ENCODE measurements around the gene INPP5J. TPM values are rescaled to one million over a fixed set of nuclear protein-coding genes. Genes with fewer than 3 reads are reported as not detected.

INPP5J gene
- total RNA-seq, 1 donor from 2014 or later, result under 0.01 TPM

GRCh38 chr22:31091106-31091975 is 31.4 kb upstream of the INPP5J start:
- Histone ChIP-seq H3K36me3 (ENCODE audit: control insufficient read depth, insufficient read depth, low read length) (peaks cover 69% of the 10 kb centered on the region), H3K4me3 (ENCODE audit: low read depth, low read length) (no peak overlapping the region), H3K27me3 (ENCODE audit: control insufficient read depth, insufficient read depth, low read length) (no peaks in the 10 kb centered on the region)
- no peak for DNase-seq (ENCODE audit: low read depth)
- no peak for FAIRE-seq
- no peak for TF ChIP-seq CTCF (IDR thresholded peaks at IDR 0.05; ENCODE audit: insufficient read depth, low read length, severe bottlenecking)

GRCh38 chr22:31092161-31092560 is 30.6 kb upstream of the INPP5J start:
- no peak for TF ChIP-seq CTCF (IDR thresholded peaks at IDR 0.05; ENCODE audit: insufficient read depth, low read length, severe bottlenecking)
- Histone ChIP-seq H3K4me3 (ENCODE audit: low read depth, low read length) (no peak overlapping the region), H3K27me3 (ENCODE audit: control insufficient read depth, insufficient read depth, low read length) (no peaks in the 10 kb centered on the region), H3K36me3 (ENCODE audit: control insufficient read depth, insufficient read depth, low read length) (peaks cover 75% of the 10 kb centered on the region)
- no peak for DNase-seq (ENCODE audit: low read depth)
- FAIRE-seq, result no peak

- H3K36me3 ChIP-seq (ENCODE audit: control insufficient read depth, insufficient read depth, low read length), result peaks cover 72% of the 10 kb centered on the region
- TF ChIP-seq CTCF (IDR thresholded peaks at IDR 0.05; ENCODE audit: insufficient read depth, low read length, severe bottlenecking), result no peak
- H3K27me3 ChIP-seq (ENCODE audit: control insufficient read depth, insufficient read depth, low read length), result no peaks in the 10 kb centered on the region
- FAIRE-seq, result no peak
- no peak overlapping the region for H3K4me3 ChIP-seq (ENCODE audit: low read depth, low read length)
- DNase-seq (ENCODE audit: low read depth), result no peak
Observed at GRCh38 chr22:31093086-31093850, 29.5 kb upstream of the INPP5J start.

- no peak for DNase-seq (ENCODE audit: low read depth)
- peaks cover 68% of the 10 kb centered on the region for H3K36me3 ChIP-seq (ENCODE audit: control insufficient read depth, insufficient read depth, low read length)
- H3K27me3 ChIP-seq (ENCODE audit: control insufficient read depth, insufficient read depth, low read length), result no peaks in the 10 kb centered on the region
- TF ChIP-seq CTCF (IDR thresholded peaks at IDR 0.05; ENCODE audit: insufficient read depth, low read length, severe bottlenecking), result no peak
- no peak overlapping the region for H3K4me3 ChIP-seq (ENCODE audit: low read depth, low read length)
- FAIRE-seq, result no peak
Observed at GRCh38 chr22:31094021-31094551, 28.7 kb upstream of the INPP5J start.

- no peak for FAIRE-seq
- no peak overlapping the region for H3K4me3 ChIP-seq (ENCODE audit: low read depth, low read length)
- H3K27me3 ChIP-seq (ENCODE audit: control insufficient read depth, insufficient read depth, low read length), result no peaks in the 10 kb centered on the region
- DNase-seq (ENCODE audit: low read depth), result no peak
- peaks cover 70% of the 10 kb centered on the region for H3K36me3 ChIP-seq (ENCODE audit: control insufficient read depth, insufficient read depth, low read length)
- no peak for TF ChIP-seq CTCF (IDR thresholded peaks at IDR 0.05; ENCODE audit: insufficient read depth, low read length, severe bottlenecking)
Observed at GRCh38 chr22:31094741-31095140, 28.0 kb upstream of the INPP5J start.
